Muscle of leg (tissue), 16 donors: Measurements from ENCODE around the gene ORMDL2. TPM values are rescaled to one million over a fixed set of nuclear protein-coding genes. Genes with fewer than 3 reads are reported as not detected.
A peak's percentile ranks its signal among the peaks of the same experiment; 100 is the strongest.

Experiments
- DNase-seq: peaks from one replicate; pipeline ENCODE4 v3.0.0; 2013
- H3K27ac ChIP-seq: one replicate; pipeline ENCODE4 v1.5.1; 2013; ENCODE audit warnings: mild to moderate bottlenecking, low read length, control low read depth
- H3K27me3 ChIP-seq: one replicate; pipeline ENCODE4 v1.6.1; 2013; ENCODE audit warnings: low read length; ENCODE audit not compliant: control insufficient read depth, insufficient read depth
- H3K36me3 ChIP-seq: one replicate; pipeline ENCODE4 v1.6.1; 2013; ENCODE audit warnings: low read length; ENCODE audit not compliant: control insufficient read depth, insufficient read depth
- H3K4me1 ChIP-seq: one replicate; pipeline ENCODE4 v1.6.1; 2013; ENCODE audit warnings: low read length; ENCODE audit not compliant: control insufficient read depth, insufficient read depth
- H3K4me3 ChIP-seq: one replicate; pipeline ENCODE4 v1.5.1; 2013; ENCODE audit warnings: low read length, control low read depth
- H3K9me3 ChIP-seq: replicated peaks from 2 replicates; pipeline ENCODE4 v1.6.1; 2013; ENCODE audit warnings: low read depth, low read length; ENCODE audit not compliant: control insufficient read depth
- WGBS: methylation state at CpG from one replicate; pipeline ENCODE4 v1.1.5; 2013; ENCODE audit warnings: missing lambda C conversion rate; ENCODE audit not compliant: insufficient coverage; 5-methylcytosine and 5-hydroxymethylcytosine counted together
- long read RNA-seq, 11 donors: transcript quantifications; one replicate each; lab custom pipeline, GENCODE V29; 2026
- polyA plus RNA-seq, 8 donors: library from polyadenylated mRNA; unstranded; fragments of 120-200 nt; gene quantifications; one replicate each; pipeline versions ENCODE4 v1.2.1 to v1.2.3, GENCODE V29; 2013; ENCODE audit warnings: inconsistent platforms in 1 of 8, low replicate concordance in 1 of 8; ENCODE audit not compliant: insufficient read length in 8 of 8, insufficient read depth in 1 of 8
- total RNA-seq: library from RNA; stranded (reverse); fragments of 120-200 nt; gene quantifications from one replicate; pipeline ENCODE4 v1.2.4, GENCODE V29; 2013

ORMDL2 gene
- total RNA-seq: 17.0 TPM
- polyA plus RNA-seq: 10 to 100 TPM; 13.5 to 19.3 (median 17.4) TPM
- long read RNA-seq, donor 1, transcript ORMDL2-201 (4 exons, 2,141 nt): major isoform, 9 of 9 reads
- long read RNA-seq, donor 1, partial matches to known transcripts: 0 of 9 reads
- long read RNA-seq, donor 1, other reads (novel, unspliced or antisense): 0 of 9 reads
- long read RNA-seq, donor 2, partial matches to known transcripts: 0 of 1 reads
- long read RNA-seq, donor 2, other reads (novel, unspliced or antisense): 0 of 1 reads
- long read RNA-seq, donor 3, transcript ORMDL2-201 (4 exons, 2,141 nt): major isoform, 8 of 8 reads
- long read RNA-seq, donor 3, partial matches to known transcripts: 0 of 8 reads
- long read RNA-seq, donor 3, other reads (novel, unspliced or antisense): 0 of 8 reads
- long read RNA-seq, donor 4, partial matches to known transcripts: 0 of 2 reads
- long read RNA-seq, donor 4, other reads (novel, unspliced or antisense): 0 of 2 reads
- long read RNA-seq, donor 5, transcript ORMDL2-201 (4 exons, 2,141 nt): major isoform, 20 of 44 reads
- long read RNA-seq, donor 5, partial matches to known transcripts: 15 of 44 reads
- long read RNA-seq, donor 5, other reads (novel, unspliced or antisense): 8 of 44 reads
- long read RNA-seq, donor 6, transcript ORMDL2-201 (4 exons, 2,141 nt): major isoform, 13 of 13 reads
- long read RNA-seq, donor 6, partial matches to known transcripts: 0 of 13 reads
- long read RNA-seq, donor 6, other reads (novel, unspliced or antisense): 0 of 13 reads
- long read RNA-seq, donor 7, transcript ORMDL2-201 (4 exons, 2,141 nt): major isoform, 12 of 12 reads
- long read RNA-seq, donor 7, partial matches to known transcripts: 0 of 12 reads
- long read RNA-seq, donor 7, other reads (novel, unspliced or antisense): 0 of 12 reads
- long read RNA-seq, donor 8, transcript ORMDL2-201 (4 exons, 2,141 nt): major isoform, 7 of 7 reads
- long read RNA-seq, donor 8, partial matches to known transcripts: 0 of 7 reads
- long read RNA-seq, donor 8, other reads (novel, unspliced or antisense): 0 of 7 reads
- long read RNA-seq, donor 9, transcript ORMDL2-201 (4 exons, 2,141 nt): major isoform, 10 of 11 reads
- long read RNA-seq, donor 9, partial matches to known transcripts: 0 of 11 reads
- long read RNA-seq, donor 9, other reads (novel, unspliced or antisense): 0 of 11 reads
- long read RNA-seq, donor 10, transcript ORMDL2-201 (4 exons, 2,141 nt): major isoform, 15 of 29 reads
- long read RNA-seq, donor 10, partial matches to known transcripts: 12 of 29 reads
- long read RNA-seq, donor 10, other reads (novel, unspliced or antisense): 0 of 29 reads
- long read RNA-seq, donor 11, partial matches to known transcripts: 5 of 9 reads
- long read RNA-seq, donor 11, other reads (novel, unspliced or antisense): 0 of 9 reads

- H3K4me3 ChIP-seq: peak within 1 kb of the TSS; percentile 91
- H3K9me3 ChIP-seq: no peaks in the 10 kb centered on the region
- H3K4me1 ChIP-seq: peaks cover 11% of the 10 kb centered on the region
- H3K36me3 ChIP-seq: peaks cover 41% of the 10 kb centered on the region
- H3K27me3 ChIP-seq: no peaks in the 10 kb centered on the region
- 0% methylated on average over 35 of the region's 38 CpGs for WGBS
- peak; percentile 100 for DNase-seq
- peak within 1 kb of the TSS; percentile 94 for H3K27ac ChIP-seq
These were observed at the start of gene ORMDL2, which contains the start of gene SARNP for GRCh38 chr12:55817345-55818139. TSS of gene ORMDL2 (plus strand) at chr12:55818041. CDS start at chr12:55819000, 959 bp downstream. TSS of gene SARNP (minus strand) at chr12:55817724. CDS start at chr12:55817701, 23 bp downstream.

GRCh38 chr12:55771736-55772135 is 46.1 kb upstream of the ORMDL2 start:
- H3K4me1 ChIP-seq: peaks cover 7% of the 10 kb centered on the region

GRCh38 chr12:55777856-55778255 is 40.0 kb upstream of the ORMDL2 start:
- no peak overlapping the region for H3K4me3 ChIP-seq
- no peaks in the 10 kb centered on the region for H3K9me3 ChIP-seq
- WGBS: no CpG with 5 or more reads among the region's 3 CpGs
- H3K27me3 ChIP-seq: no peaks in the 10 kb centered on the region
- H3K27ac ChIP-seq: no peak overlapping the region
- H3K36me3 ChIP-seq: peaks cover 39% of the 10 kb centered on the region
- no peak for DNase-seq
- H3K4me1 ChIP-seq: no peaks in the 10 kb centered on the region

More at GRCh38 chr12:55771736-55772135, 46.1 kb upstream of the ORMDL2 start:
- no peaks in the 10 kb centered on the region for H3K9me3 ChIP-seq
- DNase-seq: peak; percentile 61
- peaks cover 29% of the 10 kb centered on the region for H3K36me3 ChIP-seq
- H3K4me3 ChIP-seq: no peak overlapping the region
- no peaks in the 10 kb centered on the region for H3K27me3 ChIP-seq
- H3K27ac ChIP-seq: peak overlapping the region; percentile 59
- 36% methylated on average over 3 of the region's 6 CpGs for WGBS

- Histone ChIP-seq H3K9me3 (no peaks in the 10 kb centered on the region), H3K4me1 (no peaks in the 10 kb centered on the region), H3K36me3 (peaks cover 49% of the 10 kb centered on the region), H3K27ac (no peak overlapping the region), H3K27me3 (no peaks in the 10 kb centered on the region), H3K4me3 (no peak overlapping the region)
- no CpG with 5 or more reads among the region's 2 CpGs for WGBS
- no peak for DNase-seq
These were observed 37.2 kb upstream of the ORMDL2 start for GRCh38 chr12:55780685-55781084.

- Histone ChIP-seq H3K27ac (no peak overlapping the region), H3K36me3 (peaks cover 48% of the 10 kb centered on the region), H3K4me1 (no peaks in the 10 kb centered on the region), H3K27me3 (no peaks in the 10 kb centered on the region), H3K9me3 (no peaks in the 10 kb centered on the region), H3K4me3 (no peak overlapping the region)
- no peak for DNase-seq
- 88% methylated on average over 5 of the region's 7 CpGs for WGBS
These were observed 29.3 kb upstream of the ORMDL2 start for GRCh38 chr12:55788546-55788945.

GRCh38 chr12:55789171-55789570 is 28.7 kb upstream of the ORMDL2 start:
- H3K4me1 ChIP-seq: no peaks in the 10 kb centered on the region
- H3K9me3 ChIP-seq: no peaks in the 10 kb centered on the region
- peaks cover 42% of the 10 kb centered on the region for H3K36me3 ChIP-seq
- no peak overlapping the region for H3K4me3 ChIP-seq
- no peak overlapping the region for H3K27ac ChIP-seq
- no peak for DNase-seq
- WGBS: no CpG with 5 or more reads among the region's 2 CpGs
- H3K27me3 ChIP-seq: no peaks in the 10 kb centered on the region

GRCh38 chr12:55789893-55790292 is 27.9 kb upstream of the ORMDL2 start:
- no peak for DNase-seq
- no peaks in the 10 kb centered on the region for H3K9me3 ChIP-seq
- no CpG with 5 or more reads among the region's 4 CpGs for WGBS
- no peaks in the 10 kb centered on the region for H3K27me3 ChIP-seq
- no peaks in the 10 kb centered on the region for H3K4me1 ChIP-seq
- H3K4me3 ChIP-seq: no peak overlapping the region
- peaks cover 41% of the 10 kb centered on the region for H3K36me3 ChIP-seq
- H3K27ac ChIP-seq: no peak overlapping the region

- Histone ChIP-seq H3K27ac (no peak overlapping the region), H3K27me3 (no peaks in the 10 kb centered on the region)
These were observed 21.9 kb upstream of the ORMDL2 start for GRCh38 chr12:55795950-55796349.

GRCh38 chr12:55797068-55797467 is 20.8 kb upstream of the ORMDL2 start:
- peaks cover 40% of the 10 kb centered on the region for H3K36me3 ChIP-seq
- no peaks in the 10 kb centered on the region for H3K27me3 ChIP-seq
- H3K4me1 ChIP-seq: no peaks in the 10 kb centered on the region
- no peak overlapping the region for H3K4me3 ChIP-seq
- H3K9me3 ChIP-seq: no peaks in the 10 kb centered on the region
- peak; percentile 71 for DNase-seq
- H3K27ac ChIP-seq: no peak overlapping the region
- 40% methylated on average over 1 of the region's 5 CpGs for WGBS

More at GRCh38 chr12:55795950-55796349, 21.9 kb upstream of the ORMDL2 start:
- peaks cover 37% of the 10 kb centered on the region for H3K36me3 ChIP-seq
- no peaks in the 10 kb centered on the region for H3K4me1 ChIP-seq
- no peaks in the 10 kb centered on the region for H3K9me3 ChIP-seq
- H3K4me3 ChIP-seq: no peak overlapping the region
- DNase-seq: no peak
